ENCODE measurements around the gene ABCG1. TPM values are rescaled to one million over a fixed set of nuclear protein-coding genes. Genes with fewer than 3 reads are reported as not detected.

Gene ABCG1
- total RNA-seq, 2 experiments from 2014 or later, result 22.2 to 24.6 TPM

- ChIA-PET POLR2A (no interaction called here), CTCF (interaction anchor here (0.6 to 2.5 kb wide), 4 partner anchors 20 to 112 kb away, joined by 3 to 16 read pairs (median 9); no protein-coding TSS in a partner anchor)
- intact Hi-C loops (cut with micrococcal nuclease), result no loop called here
- H3K9me3 Mint-ChIP-seq, result no peaks in the 10 kb centered on the region
- no peaks in the 10 kb centered on the region for H3K36me3 Mint-ChIP-seq
- DNase-seq, result no peak
- H3K27ac Mint-ChIP-seq, result no peak overlapping the region
- H3K4me3 Mint-ChIP-seq, result no peak overlapping the region
- H3K4me1 Mint-ChIP-seq (ENCODE audit: low read depth), result peaks cover 7% of the 10 kb centered on the region
- H3K27me3 Mint-ChIP-seq, result no peaks in the 10 kb centered on the region
Measured at GRCh38 chr21:42257091-42257765, 38.3 kb downstream of the ABCG1 start.

- peaks cover 7% of the 10 kb centered on the region for H3K4me1 Mint-ChIP-seq (ENCODE audit: low read depth)
- CTCF ChIA-PET, result interaction anchor here (0.6 to 6.3 kb wide), 53 partner anchors 9 to 268 kb away, joined by 3 to 204 read pairs (median 4); partner anchors contain the start of gene ABCG1
- no peaks in the 10 kb centered on the region for H3K27me3 Mint-ChIP-seq
- H3K36me3 Mint-ChIP-seq, result no peaks in the 10 kb centered on the region
- no peak overlapping the region for H3K4me3 Mint-ChIP-seq
- no peaks in the 10 kb centered on the region for H3K9me3 Mint-ChIP-seq
- POLR2A ChIA-PET, result interaction anchor here (0.9 to 1.4 kb wide), 6 partner anchors 11 to 112 kb away, joined by 3 to 6 read pairs (median 4); partner anchors contain the start of gene ABCG1
- peak; percentile 87 for DNase-seq
- no peak overlapping the region for H3K27ac Mint-ChIP-seq
- intact Hi-C loops (cut with micrococcal nuclease), result loop anchor here (1.0 kb wide), 2 partner anchors 94 to 113 kb away; no protein-coding TSS in a partner anchor
Measured at GRCh38 chr21:42258150-42258884, 39.4 kb downstream of the ABCG1 start.

GRCh38 chr21:42258885-42259407 lies 40.0 kb downstream of the ABCG1 start:
- intact Hi-C loops (cut with micrococcal nuclease), result loop anchor here (1.0 kb wide), 2 partner anchors 95 to 114 kb away; no protein-coding TSS in a partner anchor
- Mint-ChIP-seq H3K27me3 (no peaks in the 10 kb centered on the region), H3K9me3 (no peaks in the 10 kb centered on the region), H3K4me1 (ENCODE audit: low read depth) (peaks cover 4% of the 10 kb centered on the region), H3K4me3 (no peak overlapping the region), H3K36me3 (no peaks in the 10 kb centered on the region), H3K27ac (no peak overlapping the region)
- ChIA-PET CTCF (interaction anchor here (0.6 to 6.3 kb wide), 54 partner anchors 10 to 267 kb away, joined by 3 to 204 read pairs (median 4); partner anchors contain the start of gene ABCG1), POLR2A (interaction anchor here (0.9 to 1.4 kb wide), 6 partner anchors 10 to 113 kb away, joined by 3 to 6 read pairs (median 4); partner anchors contain the start of gene ABCG1)
- DNase-seq, result no peak

DNA sequence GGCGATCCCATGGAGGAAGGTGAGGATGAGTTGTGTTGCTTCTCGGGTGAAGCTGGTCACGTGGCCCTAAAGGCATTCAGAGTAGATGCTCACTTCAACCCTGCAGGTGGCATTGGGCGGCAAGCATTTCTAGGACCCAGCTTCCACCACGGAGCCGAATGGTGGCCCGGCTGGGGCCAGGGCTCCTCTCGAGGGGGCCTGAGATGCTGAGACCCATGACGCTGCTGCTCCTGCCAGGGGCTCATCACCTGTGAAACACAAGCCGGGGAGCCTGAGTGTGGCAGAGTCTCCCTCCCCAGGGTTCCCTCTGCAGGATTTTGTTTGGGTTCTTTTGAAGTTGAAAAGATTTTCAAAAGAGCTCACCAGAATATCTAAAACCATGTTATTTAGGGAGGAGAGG lies 41.2 kb downstream of the ABCG1 start:
- DNase-seq, result no peak
- intact Hi-C loops (cut with micrococcal nuclease), result no loop called here
- H3K4me3 Mint-ChIP-seq, result no peak overlapping the region
- ChIA-PET POLR2A (interaction anchor here (1.4 kb wide), 1 partner anchor 9 kb away, joined by 3 read pairs; no protein-coding TSS in a partner anchor), CTCF (interaction anchor here (0.6 to 6.3 kb wide), 13 partner anchors 8 to 261 kb away, joined by 3 to 204 read pairs (median 5); no protein-coding TSS in a partner anchor)
- no peaks in the 10 kb centered on the region for H3K27me3 Mint-ChIP-seq
- H3K9me3 Mint-ChIP-seq, result no peaks in the 10 kb centered on the region
- H3K27ac Mint-ChIP-seq, result no peak overlapping the region
- H3K4me1 Mint-ChIP-seq (ENCODE audit: low read depth), result peaks cover 3% of the 10 kb centered on the region
- no peaks in the 10 kb centered on the region for H3K36me3 Mint-ChIP-seq

DNA sequence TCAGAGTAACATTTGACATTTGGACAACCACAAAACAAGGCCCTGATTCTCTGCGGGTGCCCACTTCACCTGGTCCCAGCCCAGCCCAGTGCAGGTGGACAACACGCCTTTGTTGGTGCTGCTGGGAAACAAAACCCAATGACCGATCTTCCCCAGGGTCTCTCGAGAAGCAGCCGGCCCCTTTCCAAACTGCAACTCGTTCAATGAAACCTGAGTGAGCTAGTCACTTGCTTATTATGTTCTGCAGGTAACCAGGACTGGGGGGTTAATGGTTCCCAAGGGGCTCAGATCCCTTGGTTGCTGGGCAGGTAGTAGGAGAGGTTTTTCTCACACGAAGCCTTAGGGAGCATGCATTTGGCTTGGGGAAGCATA lies 42.9 kb downstream of the ABCG1 start:
- Mint-ChIP-seq H3K4me1 (ENCODE audit: low read depth) (peaks cover 7% of the 10 kb centered on the region), H3K36me3 (no peaks in the 10 kb centered on the region)
- POLR2A ChIA-PET, result no interaction called here

DNA sequence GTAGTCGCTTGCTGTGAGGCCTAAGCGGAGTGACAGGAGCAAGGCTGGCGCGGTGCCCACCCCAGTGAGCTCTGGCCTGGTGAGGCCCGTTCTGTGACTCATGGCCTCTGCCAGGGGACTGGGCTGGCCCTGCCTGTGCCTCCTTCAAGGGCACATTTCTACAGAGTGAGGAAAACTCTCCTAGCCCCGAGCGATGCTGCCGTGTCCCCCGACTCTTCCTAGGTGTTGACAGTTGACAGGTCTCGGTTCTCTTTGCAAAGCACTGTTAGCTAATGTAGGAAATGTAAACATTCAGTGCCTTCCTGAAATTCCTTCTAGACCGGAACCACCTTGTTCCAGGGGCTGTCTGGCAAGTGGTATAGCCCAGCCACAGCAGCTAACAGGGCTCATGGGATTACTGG lies 43.9 kb downstream of the ABCG1 start:
- no peak overlapping the region for H3K27ac Mint-ChIP-seq
- H3K9me3 Mint-ChIP-seq, result no peaks in the 10 kb centered on the region
- H3K4me3 Mint-ChIP-seq, result no peak overlapping the region
- POLR2A ChIA-PET, result no interaction called here
- intact Hi-C loops (cut with micrococcal nuclease), result no loop called here
- CTCF ChIA-PET, result interaction anchor here (1.6 to 6.3 kb wide), 3 partner anchors 47 to 116 kb away, joined by 3 to 204 read pairs (median 4); no protein-coding TSS in a partner anchor
- no peaks in the 10 kb centered on the region for H3K27me3 Mint-ChIP-seq
- H3K36me3 Mint-ChIP-seq, result no peaks in the 10 kb centered on the region
- H3K4me1 Mint-ChIP-seq (ENCODE audit: low read depth), result peaks cover 17% of the 10 kb centered on the region
- DNase-seq, result no peak

More for the DNA sequence above, 42.9 kb downstream of the ABCG1 start:
- no peak overlapping the region for H3K27ac Mint-ChIP-seq
- CTCF ChIA-PET, result interaction anchor here (1.6 to 6.3 kb wide), 2 partner anchors 98 to 115 kb away, joined by 4 to 204 read pairs; no protein-coding TSS in a partner anchor
- no peaks in the 10 kb centered on the region for H3K27me3 Mint-ChIP-seq
- intact Hi-C loops (cut with micrococcal nuclease), result no loop called here
- H3K9me3 Mint-ChIP-seq, result no peaks in the 10 kb centered on the region
- H3K4me3 Mint-ChIP-seq, result no peak overlapping the region
- no peak for DNase-seq

DNA sequence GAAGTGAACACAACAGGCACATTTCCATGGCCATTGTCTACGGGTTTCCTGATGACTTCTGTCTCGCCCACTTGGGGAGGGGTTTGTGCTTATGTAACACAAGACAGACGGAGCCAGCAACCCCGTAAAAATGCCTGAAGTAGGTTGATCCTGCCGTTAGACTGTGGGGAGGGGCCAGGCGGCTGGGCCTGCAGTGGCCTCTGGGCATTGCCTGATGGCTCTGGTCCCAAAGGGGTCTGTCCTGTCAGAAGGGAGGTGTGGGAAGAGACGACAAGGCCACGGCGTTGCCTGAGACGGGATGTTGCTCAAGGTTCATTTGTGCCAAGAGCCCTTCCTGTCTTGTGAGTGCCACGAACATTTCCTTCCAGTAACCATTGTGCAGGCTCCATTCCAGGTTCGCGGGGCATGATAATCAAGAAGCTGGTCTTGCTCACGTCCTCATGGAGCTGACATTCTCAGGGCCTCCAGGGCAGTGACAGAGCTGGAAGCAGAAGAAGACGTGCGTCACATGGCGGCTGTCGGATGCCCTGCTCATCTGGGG lies 44.7 kb downstream of the ABCG1 start:
- no peaks in the 10 kb centered on the region for H3K27me3 Mint-ChIP-seq
- POLR2A ChIA-PET, result no interaction called here
- H3K4me3 Mint-ChIP-seq, result no peak overlapping the region
- peaks cover 19% of the 10 kb centered on the region for H3K4me1 Mint-ChIP-seq (ENCODE audit: low read depth)
- intact Hi-C loops (cut with micrococcal nuclease), result no loop called here
- H3K9me3 Mint-ChIP-seq, result no peaks in the 10 kb centered on the region
- H3K27ac Mint-ChIP-seq, result no peak overlapping the region
- no peaks in the 10 kb centered on the region for H3K36me3 Mint-ChIP-seq
- no peak for DNase-seq
- CTCF ChIA-PET, result interaction anchor here (1.6 to 6.3 kb wide), 2 partner anchors 47 to 117 kb away, joined by 3 to 204 read pairs; no protein-coding TSS in a partner anchor

DNA sequence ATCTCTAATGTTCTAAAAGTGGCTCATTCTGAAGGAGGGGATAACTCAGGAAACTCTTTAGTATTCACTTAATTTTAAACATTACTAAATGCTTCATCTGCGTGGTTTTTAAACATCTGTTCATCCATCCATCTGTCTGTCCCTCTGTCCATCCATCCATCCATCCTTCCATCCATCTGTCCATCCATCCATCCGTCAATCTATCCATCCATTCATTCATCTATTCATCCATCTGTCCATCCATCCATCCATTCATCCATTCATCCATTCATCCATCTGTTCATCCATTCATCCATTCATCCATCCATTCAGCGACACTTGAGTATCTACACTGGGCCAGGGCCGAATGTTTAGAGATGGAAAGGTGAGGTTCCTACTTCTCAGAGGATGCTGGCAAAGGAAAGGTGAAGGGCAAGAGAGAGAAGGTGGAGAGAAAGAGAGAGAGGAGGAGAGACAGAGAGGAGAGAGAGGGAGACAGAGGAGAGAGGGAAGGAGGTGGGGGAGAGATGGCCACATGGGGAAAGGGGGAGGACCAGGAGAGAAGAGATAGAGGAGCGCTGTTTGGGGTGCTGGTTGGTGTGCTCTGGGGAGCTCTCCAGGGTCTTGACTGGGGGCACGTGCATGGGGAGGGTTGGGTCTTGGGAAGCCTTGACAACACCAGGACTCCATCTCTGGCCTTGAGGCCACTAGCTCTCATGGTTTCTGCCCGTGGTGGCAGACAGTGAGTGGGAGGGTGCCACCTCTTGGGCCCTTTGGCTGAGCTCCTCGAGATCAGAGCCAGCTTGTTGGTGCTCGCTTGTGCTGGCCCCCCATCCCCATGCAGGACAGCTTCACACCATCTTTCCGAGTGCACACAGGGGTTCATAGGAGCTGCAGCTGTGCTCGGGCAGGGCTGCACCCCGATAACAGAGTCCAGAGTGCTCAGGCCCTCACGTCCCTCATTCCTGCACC lies 45.6 kb downstream of the ABCG1 start:
- Mint-ChIP-seq H3K36me3 (no peaks in the 10 kb centered on the region), H3K9me3 (no peaks in the 10 kb centered on the region), H3K4me3 (no peak overlapping the region), H3K4me1 (ENCODE audit: low read depth) (peaks cover 20% of the 10 kb centered on the region), H3K27me3 (no peaks in the 10 kb centered on the region), H3K27ac (no peak overlapping the region)
- CTCF ChIA-PET, result interaction anchor here (6.3 kb wide), 1 partner anchor 118 kb away, joined by 204 read pairs; no protein-coding TSS in a partner anchor
- intact Hi-C loops (cut with micrococcal nuclease), result no loop called here
- POLR2A ChIA-PET, result no interaction called here
- DNase-seq, result no peak

DNA sequence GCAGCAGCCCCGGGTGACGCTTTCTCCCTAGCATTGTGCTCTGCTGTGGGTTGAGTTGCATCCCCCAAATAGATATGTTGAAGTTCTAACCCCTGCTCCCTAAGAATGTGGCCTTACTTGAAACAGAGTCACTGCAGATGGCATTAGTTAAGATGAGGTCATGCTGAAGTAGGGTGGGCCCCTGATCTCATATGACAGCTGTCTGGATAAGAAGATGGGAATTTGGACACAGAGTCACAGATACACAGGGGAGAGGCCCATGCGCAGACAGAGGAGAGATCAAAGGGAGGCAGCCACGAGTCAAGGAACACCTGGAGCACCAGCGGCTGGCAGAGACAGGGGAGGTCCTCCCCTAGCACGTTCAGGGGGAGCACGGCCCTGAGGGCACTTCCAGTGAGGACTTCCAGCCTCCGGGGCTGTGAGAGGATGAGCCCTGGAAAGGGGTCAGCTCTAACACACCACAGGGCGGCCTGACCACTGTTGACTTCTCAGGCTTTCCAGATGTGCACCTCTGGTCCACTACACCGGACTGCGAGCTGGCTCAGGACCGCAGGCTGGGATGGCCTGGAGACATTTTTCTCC lies 46.4 kb downstream of the ABCG1 start:
- POLR2A ChIA-PET, result no interaction called here
- Mint-ChIP-seq H3K9me3 (no peaks in the 10 kb centered on the region), H3K4me1 (ENCODE audit: low read depth) (peaks cover 21% of the 10 kb centered on the region), H3K27ac (no peak overlapping the region), H3K27me3 (no peaks in the 10 kb centered on the region), H3K4me3 (no peak overlapping the region), H3K36me3 (no peaks in the 10 kb centered on the region)
- intact Hi-C loops (cut with micrococcal nuclease), result no loop called here
- no peak for DNase-seq
- CTCF ChIA-PET, result no interaction called here

- no peaks in the 10 kb centered on the region for H3K27me3 Mint-ChIP-seq
- intact Hi-C loops (cut with micrococcal nuclease), result no loop called here
- no peak overlapping the region for H3K4me3 Mint-ChIP-seq
- no peak overlapping the region for H3K27ac Mint-ChIP-seq
- ChIA-PET CTCF (interaction anchor here (4.0 kb wide), 1 partner anchor 8 kb away, joined by 22 read pairs; no protein-coding TSS in a partner anchor), POLR2A (no interaction called here)
- no peaks in the 10 kb centered on the region for H3K9me3 Mint-ChIP-seq
- H3K36me3 Mint-ChIP-seq, result peaks cover 2% of the 10 kb centered on the region
- H3K4me1 Mint-ChIP-seq (ENCODE audit: low read depth), result peaks cover 21% of the 10 kb centered on the region
- DNase-seq, result no peak
Measured at GRCh38 chr21:42266971-42267556, 48.1 kb downstream of the ABCG1 start.
